NCI-H1417 (cell line): ENCODE data around the gene RALGPS1.

Experiments used
- DNase-seq, 3 experiments: peaks; one replicate each; lab custom pipeline; 2025; lab: John Stamatoyannopoulos, UW

RALGPS1 gene

DNA sequence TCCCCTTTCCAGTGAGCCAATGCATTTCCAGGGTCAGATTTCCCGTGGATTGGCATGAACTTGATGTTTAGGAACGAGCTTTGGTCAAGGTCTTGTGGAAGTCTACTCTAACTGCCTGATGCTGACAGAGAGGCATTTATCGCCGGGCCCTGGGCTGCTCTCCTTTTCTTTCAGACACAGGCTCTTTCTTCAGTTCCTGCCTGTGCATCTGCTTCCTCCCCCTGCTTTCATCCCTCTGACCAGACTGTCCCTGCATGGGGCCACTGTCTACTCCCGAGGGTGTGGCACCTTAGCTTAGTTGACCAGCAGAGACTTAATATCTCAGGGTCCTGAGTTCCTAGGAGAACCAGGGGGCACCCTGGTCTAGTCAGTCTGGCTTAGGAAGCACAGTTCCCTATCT, 41.2 kb downstream of the RALGPS1 start:
- DNase-seq, result no peak

DNA sequence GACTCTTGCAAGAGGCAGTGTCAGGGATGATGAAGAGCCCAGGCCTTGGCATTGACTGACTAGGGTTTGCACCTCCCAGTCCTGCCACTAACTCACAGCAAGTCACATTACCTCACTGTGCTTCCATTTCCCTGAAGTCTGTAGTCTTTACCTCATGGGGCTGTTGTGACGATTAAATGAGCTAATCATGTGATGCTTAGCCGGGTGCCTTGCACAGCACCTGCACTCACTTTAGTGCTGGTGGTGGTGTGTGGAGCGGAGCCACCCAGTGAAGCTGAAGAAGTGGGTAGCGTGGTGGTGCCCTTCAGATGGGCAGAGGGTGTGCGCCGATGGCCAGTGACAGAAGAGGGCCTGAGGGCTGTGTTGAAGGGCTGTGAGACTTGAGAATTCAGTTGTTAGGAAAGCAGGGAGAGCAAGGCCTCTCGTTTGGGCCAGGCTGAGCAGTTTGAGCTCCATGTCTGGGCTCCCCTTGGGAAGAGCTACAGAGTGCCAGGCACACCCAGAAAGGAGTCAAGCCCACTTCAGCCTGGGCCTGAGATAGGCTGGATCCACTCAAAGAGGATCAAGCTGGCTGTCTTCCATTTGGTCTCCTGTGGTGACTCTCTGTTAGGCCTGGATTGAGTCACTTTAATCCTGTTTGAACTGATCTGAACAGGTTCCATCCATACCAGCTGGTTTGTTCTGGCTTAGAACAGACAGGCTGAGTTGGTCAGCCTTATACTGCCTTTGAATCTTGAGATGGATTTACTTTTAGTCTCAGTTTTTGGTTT, 42.5 kb downstream of the RALGPS1 start:
- DNase-seq, result peak in 2 of 3 experiments; percentile 15 to 52

DNA sequence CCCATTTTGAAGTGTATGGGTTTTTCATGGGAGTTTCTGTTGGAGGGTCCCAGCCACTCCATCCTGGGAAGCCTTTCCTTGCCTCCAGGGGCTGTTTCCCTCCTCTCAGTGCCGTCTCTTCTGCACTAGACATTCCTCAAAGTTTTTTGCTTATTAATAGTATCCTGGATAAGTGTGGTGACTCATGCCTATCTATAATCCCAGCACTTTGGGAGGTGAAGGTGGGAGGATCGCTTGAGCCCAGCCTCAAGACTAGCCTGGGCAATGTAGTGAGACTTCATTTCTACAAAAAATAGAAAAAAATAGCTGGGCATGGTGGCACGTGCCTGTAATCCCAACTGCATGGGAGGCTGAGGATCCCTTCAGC, 43.1 kb downstream of the RALGPS1 start:
- no peak for DNase-seq

DNA sequence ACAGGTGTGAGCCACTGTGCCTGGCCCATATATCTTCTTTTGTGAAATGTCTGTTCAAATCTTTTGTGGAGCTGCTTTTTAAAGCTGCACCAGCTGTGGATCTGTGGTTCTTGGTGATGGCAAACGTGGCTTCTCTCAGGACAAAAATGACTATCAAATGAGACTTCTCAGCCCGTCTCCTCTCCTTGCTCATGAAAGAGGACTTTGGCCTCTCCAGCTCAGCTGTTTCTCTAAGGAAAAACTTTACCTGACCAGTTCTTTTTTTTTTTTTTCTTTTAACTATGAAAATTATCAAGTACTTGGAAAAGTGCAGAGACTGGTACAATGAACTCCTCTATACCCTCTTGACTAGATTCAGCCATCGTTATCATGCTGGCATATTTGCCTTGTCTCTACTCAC, 44.8 kb downstream of the RALGPS1 start:
- DNase-seq, result no peak

DNA sequence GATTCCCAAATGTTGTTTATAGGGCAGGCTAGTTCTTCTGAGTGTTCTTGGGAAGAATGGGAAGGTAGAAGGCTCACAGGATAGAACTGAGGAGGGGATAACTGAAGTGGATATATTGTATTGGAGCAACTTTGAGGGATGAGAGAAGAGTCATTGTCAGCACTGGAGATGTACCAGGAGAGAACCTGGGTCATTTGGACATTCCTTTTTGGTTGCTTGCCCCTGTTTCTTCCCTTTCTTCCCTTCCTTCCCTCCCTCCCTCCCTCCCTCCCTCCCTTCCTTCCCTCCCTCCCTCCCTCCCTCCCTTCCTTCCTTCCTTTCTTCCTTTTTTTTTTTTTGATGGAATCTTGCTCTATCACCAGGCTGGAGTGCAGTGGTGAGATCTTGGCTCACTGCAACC, 45.3 kb downstream of the RALGPS1 start:
- no peak for DNase-seq

GRCh38 chr9:126962336-126962735, 47.8 kb downstream of the RALGPS1 start:
- no peak for DNase-seq

- no peak for DNase-seq
These were observed 50.5 kb downstream of the RALGPS1 start for GRCh38 chr9:126965077-126965476.

DNA sequence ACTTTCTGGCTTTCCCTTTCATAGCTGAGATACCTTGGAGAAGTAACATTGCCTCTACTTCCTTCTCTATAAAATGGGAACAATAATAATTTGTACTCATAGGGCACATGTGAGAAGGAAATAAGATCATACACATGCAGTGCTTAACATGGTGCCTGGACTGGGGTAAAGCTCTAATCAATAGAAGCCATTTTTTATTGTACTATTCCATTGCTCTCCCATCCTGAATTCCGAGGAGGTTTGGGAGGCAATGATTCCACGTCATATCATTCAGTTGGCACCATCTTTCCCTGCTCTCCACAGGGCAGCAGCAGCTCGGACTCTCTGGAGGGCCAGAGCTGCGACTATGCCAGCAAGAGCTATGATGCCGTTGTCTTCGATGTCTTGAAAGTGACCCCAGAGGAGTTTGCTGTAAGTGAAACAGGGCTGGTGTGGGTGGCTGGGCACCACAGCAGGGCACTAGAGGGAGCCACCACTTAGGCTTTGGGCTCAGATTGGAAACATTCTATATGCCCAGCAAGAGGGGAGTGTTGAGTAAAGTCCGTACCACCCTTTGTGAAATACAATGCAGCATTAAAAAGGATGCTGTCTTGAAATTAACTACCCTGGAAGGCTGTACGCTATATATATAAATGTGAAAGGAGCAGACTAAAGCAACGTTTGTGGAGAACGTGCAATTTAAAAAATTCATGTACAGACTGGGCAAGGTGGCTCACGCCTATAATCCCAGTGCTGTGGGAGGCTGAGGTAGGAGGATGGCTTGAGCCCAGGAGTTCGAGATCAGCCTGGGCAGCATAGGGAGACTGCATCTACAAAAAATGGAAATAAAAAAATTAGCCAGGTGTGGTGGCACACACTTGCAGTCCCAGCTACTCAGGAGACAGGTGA, 51.2 kb downstream of the RALGPS1 start:
- peak in 2 of 3 experiments; percentile 16 to 60 for DNase-seq

- no peak for DNase-seq
These were observed 56.7 kb downstream of the RALGPS1 start for GRCh38 chr9:126971261-126971660.

- no peak for DNase-seq
These were observed 59.3 kb downstream of the RALGPS1 start for GRCh38 chr9:126973651-126974529.

- DNase-seq, result no peak
These were observed 60.0 kb downstream of the RALGPS1 start for GRCh38 chr9:126974594-126974993.

- peak in 1 of 3 experiments; percentile 41 for DNase-seq
These were observed 61.0 kb downstream of the RALGPS1 start for GRCh38 chr9:126975327-126976220.

DNA sequence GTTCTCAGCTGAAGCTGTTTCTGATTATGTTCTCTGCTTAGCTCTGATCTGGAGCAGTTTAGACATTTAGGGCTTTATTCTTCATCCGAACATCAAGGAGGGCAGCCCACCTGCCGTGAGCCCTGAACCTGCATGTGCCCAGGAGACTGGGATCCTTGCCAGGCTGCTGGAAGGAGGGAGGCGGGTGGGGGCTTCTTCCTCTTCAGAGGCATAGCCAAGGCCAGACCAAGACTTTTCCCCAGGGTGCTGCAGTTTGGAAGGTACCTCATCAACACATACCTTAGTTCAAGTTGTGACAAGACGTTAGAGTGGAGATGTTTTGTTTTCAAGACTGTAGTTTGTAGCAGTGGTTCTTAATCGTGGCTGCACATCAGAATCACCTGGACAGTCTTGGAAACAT, 64.9 kb downstream of the RALGPS1 start:
- DNase-seq, result no peak

DNA sequence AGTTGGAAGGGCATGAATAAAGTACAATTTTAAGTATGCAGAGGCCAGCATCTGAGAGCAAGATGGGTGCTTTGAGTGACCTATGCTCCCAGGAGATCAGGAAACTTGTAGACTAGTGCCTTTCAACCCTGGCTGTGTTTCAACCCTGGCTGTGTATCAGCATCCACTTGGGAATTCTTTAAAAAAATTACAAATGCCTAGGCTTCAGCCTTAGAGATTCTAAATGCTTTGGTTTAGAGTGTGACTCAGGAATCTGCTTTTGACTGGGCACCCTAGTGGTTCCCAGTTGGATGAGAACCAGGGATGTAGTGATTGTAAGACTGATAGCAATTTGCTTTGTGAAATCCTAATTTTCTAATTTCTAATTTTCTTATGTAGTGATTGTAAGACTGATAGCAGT, 65.6 kb downstream of the RALGPS1 start:
- DNase-seq, result no peak

GRCh38 chr9:126981218-126981617, 66.6 kb downstream of the RALGPS1 start:
- no peak for DNase-seq

DNA sequence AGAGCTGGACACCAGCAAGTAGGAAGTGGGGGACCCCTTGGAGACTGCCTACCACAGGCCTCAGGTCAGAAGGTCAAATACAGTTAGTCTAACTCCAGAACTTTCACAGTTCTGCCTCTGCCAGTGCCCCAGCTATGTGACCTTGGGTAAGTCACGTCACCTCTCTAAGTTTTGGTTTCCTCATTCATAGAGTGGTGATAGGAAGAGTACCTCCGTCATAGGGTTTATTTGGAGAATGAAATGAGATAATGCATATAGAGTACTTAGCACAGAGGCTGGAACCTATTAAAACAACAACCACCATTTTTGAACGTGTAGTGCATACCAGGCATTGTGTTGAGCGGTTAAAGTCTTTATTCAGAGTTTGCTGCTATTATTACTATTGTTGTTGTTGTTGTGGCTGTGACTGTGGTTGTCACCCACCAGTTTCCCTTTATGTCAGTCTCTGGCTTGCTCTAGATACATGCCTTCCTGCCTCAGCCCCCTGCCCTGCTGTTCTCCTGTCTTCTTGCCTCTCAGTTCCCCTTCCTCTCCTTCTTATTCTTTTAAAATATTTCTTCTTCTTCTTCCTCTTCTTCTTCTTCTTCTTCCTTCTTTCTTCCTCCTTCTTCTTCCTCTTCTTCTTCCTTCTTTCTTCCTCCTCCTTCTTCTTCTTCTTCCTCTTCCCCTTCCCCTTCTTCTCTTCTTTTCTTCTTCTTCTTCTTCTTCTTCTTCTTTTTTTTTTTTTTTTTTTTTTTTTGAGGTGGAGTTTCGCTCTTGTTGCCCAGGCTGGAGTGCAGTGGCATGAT, 67.8 kb downstream of the RALGPS1 start:
- no peak for DNase-seq

DNA sequence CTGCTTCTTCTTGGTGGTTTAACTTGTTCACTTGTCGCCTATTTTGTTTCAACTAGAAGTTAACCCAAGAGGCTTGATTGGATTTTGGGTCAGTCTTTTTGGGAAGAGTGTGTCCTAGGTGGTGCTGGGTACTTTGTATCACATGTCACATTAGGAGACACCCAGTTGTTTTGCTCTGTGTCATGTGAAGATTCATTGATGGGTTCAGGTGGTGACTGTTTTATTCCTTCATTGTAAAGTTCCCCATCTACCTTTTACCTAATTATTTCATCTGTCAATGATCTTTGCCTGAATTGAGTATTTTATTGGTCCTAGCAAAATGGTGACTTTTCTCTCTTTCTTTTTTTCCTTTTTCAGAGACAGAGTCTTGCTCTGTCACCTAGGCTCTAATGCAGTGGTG, 69.2 kb downstream of the RALGPS1 start:
- no peak for DNase-seq

DNA sequence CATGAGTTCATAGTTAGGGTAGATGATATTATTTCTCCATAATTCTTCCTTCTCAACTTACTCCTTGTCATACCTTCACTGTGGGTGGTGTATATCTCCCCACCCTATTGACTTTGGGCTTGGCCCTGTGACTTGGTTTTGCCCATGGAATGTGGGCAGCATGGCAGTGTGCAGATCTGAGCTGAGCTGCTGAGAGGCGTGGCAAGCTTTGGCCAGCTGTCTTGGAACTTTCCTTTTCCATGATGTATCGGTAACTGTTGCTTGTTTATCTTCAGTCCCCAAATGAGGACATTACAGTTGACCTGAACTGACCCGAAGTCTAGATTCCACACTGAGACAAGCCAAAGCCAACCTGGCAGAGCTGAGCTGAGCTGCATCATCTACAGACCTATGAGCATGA, 70.4 kb downstream of the RALGPS1 start:
- no peak for DNase-seq

- DNase-seq, result peak in 1 of 3 experiments; percentile 25
These were observed 71.4 kb downstream of the RALGPS1 start for GRCh38 chr9:126985870-126986498.

DNA sequence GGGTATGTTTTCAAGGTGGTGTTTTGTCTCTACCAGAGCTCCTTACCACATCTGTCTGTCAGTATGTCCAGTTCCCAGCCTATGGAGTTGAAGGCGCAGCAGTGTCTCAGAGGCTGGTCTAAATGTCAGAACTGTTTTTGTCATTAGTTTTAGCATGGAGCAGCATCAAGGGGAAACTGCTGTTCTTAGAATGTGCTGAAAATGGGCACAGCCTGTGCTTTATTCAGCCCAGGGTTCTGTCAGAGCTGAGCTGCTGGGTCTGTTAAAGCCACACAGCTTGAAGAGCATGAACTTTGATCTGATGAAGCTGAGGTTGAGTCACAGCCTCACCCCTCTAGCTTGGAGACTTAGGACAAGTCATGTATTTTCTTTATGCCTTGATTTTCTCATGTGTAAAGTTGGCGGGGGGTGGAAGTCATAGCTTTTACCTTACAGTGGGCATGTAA, 71.9 kb downstream of the RALGPS1 start:
- no peak for DNase-seq
